ENCODE measurements around the gene TBPL1.

TBPL1 gene

GRCh38 chr6:134034478-134034877 is 81.5 kb downstream of the TBPL1 start:
- peaks cover 0 to 4% of the 10 kb centered on the region in 2 donors for H3K4me1 ChIP-seq (ENCODE audit: control insufficient read depth in 1 of 2, insufficient read depth in 2 of 2, low read length in 2 of 2)
- H3K27ac ChIP-seq (ENCODE audit: low read length): no peak overlapping the region
- H3K4me3 ChIP-seq (ENCODE audit: low read depth in 1 of 2, low read length in 2 of 2): no peak overlapping the region
- H3K27me3 ChIP-seq (ENCODE audit: low read depth, low read length): no peaks in the 10 kb centered on the region
- H3K36me3 ChIP-seq (ENCODE audit: control insufficient read depth in 1 of 2, insufficient read depth in 2 of 2, low read length in 2 of 2): no peaks in the 10 kb centered on the region
- H3K9me3 ChIP-seq (ENCODE audit: control insufficient read depth in 1 of 2, low read length in 2 of 2): no peaks in the 10 kb centered on the region

- no peak overlapping the region for H3K4me3 ChIP-seq (ENCODE audit: low read depth in 1 of 2, low read length in 2 of 2)
- H3K27me3 ChIP-seq (ENCODE audit: low read depth, low read length): no peaks in the 10 kb centered on the region
- H3K9me3 ChIP-seq (ENCODE audit: control insufficient read depth in 1 of 2, low read length in 2 of 2): no peaks in the 10 kb centered on the region
- no peaks in the 10 kb centered on the region for H3K36me3 ChIP-seq (ENCODE audit: control insufficient read depth in 1 of 2, insufficient read depth in 2 of 2, low read length in 2 of 2)
- H3K4me1 ChIP-seq (ENCODE audit: control insufficient read depth in 1 of 2, insufficient read depth in 2 of 2, low read length in 2 of 2): peaks cover 0 to 4% of the 10 kb centered on the region in 2 donors
- H3K27ac ChIP-seq (ENCODE audit: low read length): no peak overlapping the region
Observed at GRCh38 chr6:134034961-134035822, 82.2 kb downstream of the TBPL1 start.

- no peak overlapping the region for H3K27ac ChIP-seq (ENCODE audit: low read length)
- H3K9me3 ChIP-seq (ENCODE audit: control insufficient read depth in 1 of 2, low read length in 2 of 2): no peaks in the 10 kb centered on the region
- H3K36me3 ChIP-seq (ENCODE audit: control insufficient read depth in 1 of 2, insufficient read depth in 2 of 2, low read length in 2 of 2): no peaks in the 10 kb centered on the region
- no peak overlapping the region for H3K4me3 ChIP-seq (ENCODE audit: low read depth in 1 of 2, low read length in 2 of 2)
- H3K27me3 ChIP-seq (ENCODE audit: low read depth, low read length): no peaks in the 10 kb centered on the region
- H3K4me1 ChIP-seq (ENCODE audit: control insufficient read depth in 1 of 2, insufficient read depth in 2 of 2, low read length in 2 of 2): peaks cover 0 to 4% of the 10 kb centered on the region in 2 donors
Observed at GRCh38 chr6:134035823-134036296, 82.8 kb downstream of the TBPL1 start.

GRCh38 chr6:134039116-134039515 is 86.1 kb downstream of the TBPL1 start:
- H3K27ac ChIP-seq (ENCODE audit: low read length): no peak overlapping the region
- H3K36me3 ChIP-seq (ENCODE audit: control insufficient read depth in 1 of 2, insufficient read depth in 2 of 2, low read length in 2 of 2): no peaks in the 10 kb centered on the region
- no peak overlapping the region for H3K4me3 ChIP-seq (ENCODE audit: low read depth in 1 of 2, low read length in 2 of 2)
- peaks cover 0 to 4% of the 10 kb centered on the region in 2 donors for H3K4me1 ChIP-seq (ENCODE audit: control insufficient read depth in 1 of 2, insufficient read depth in 2 of 2, low read length in 2 of 2)
- no peaks in the 10 kb centered on the region for H3K9me3 ChIP-seq (ENCODE audit: control insufficient read depth in 1 of 2, low read length in 2 of 2)
- no peaks in the 10 kb centered on the region for H3K27me3 ChIP-seq (ENCODE audit: low read depth, low read length)
